Hematopoietic multipotent progenitor cell treated with erythropoietin and hydrocortisone succinate and interleukin-3 and kit ligand, for 8 days (in vitro differentiated cells): ENCODE results near the gene MAP6.

ENCODE experiments used
- DNase-seq: peaks from one replicate; pipeline ENCODE4 v3.0.0-alpha.2; 2015

The MAP6 gene

DNA sequence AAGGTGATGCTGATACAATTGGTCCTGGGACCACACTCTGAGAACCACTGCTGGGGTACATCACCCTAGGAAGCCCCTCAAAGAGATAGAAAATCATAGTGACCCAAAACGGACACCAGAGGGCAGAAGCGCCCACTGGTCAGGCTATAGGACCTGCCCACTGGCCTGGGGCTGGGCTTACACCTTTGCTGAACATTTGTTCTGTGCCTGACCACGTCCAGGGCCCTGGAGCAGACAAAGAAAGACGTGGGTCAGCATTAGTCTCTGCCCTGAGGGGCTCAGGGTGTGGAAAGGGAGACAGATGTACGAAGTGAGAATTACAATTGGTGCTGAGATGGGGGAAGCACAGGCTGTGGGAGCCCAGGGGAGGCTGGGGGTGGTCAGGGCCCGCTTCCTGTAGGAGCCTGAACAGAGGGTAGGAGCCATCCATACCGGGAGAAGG lies 121.2 kb downstream of the MAP6 start:
- DNase-seq: peak; percentile 77

DNA sequence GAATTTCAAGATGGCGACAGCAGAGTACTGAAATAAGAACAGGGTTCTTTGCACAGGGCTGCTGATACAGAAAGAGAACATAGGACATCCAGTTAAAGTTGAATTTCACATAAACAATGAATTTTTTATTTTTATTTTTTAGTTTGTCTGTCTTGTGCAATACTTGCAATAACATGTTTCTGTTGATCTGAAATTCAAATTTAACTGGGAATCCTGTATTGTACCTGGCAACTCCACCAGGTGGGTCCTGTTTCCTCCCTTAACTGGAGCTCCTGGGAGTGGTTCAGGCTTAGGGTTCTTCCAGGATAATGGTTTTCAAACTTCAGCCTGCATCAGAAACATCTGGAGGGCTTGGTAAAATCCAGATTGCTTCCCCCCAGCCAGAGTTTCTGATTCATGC lies 121.7 kb downstream of the MAP6 start:
- no peak for DNase-seq

DNA sequence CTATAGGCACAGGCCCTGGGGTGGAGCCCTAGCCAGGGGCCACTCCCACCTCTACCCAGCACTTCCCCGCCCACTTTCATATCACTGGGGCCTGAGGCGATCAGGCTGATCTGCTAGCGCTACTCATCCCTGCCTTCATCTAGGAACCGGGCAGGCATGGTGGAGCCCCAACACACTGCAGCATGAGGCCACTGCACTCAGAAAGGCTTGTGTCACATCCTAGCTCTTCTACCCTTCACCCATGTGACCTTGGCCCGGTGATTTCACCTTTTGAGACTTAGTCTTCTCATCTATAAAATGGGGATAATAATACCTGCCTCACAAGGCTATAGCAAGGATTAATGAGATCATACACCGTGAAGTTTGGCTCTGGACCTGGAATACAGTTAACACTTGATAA lies 125.0 kb downstream of the MAP6 start:
- peak; percentile 92 for DNase-seq

DNA sequence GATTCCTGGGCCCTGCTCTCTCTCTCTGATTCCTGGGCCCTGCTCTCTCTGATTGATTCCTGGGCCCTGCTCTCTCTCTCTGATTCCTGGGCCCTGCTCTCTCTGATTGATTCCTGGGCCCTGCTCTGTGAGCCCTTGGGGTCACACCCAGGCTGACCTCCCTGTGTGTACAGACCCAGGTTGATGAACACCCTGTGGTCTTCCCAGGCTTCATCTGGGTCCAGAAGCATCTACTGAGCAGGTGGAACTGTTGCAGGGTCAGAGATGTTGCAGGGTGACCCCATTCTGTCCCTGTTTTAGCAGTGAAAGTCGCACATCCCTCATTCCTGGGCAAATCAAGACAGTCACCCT lies 126.8 kb downstream of the MAP6 start:
- DNase-seq: no peak

DNA sequence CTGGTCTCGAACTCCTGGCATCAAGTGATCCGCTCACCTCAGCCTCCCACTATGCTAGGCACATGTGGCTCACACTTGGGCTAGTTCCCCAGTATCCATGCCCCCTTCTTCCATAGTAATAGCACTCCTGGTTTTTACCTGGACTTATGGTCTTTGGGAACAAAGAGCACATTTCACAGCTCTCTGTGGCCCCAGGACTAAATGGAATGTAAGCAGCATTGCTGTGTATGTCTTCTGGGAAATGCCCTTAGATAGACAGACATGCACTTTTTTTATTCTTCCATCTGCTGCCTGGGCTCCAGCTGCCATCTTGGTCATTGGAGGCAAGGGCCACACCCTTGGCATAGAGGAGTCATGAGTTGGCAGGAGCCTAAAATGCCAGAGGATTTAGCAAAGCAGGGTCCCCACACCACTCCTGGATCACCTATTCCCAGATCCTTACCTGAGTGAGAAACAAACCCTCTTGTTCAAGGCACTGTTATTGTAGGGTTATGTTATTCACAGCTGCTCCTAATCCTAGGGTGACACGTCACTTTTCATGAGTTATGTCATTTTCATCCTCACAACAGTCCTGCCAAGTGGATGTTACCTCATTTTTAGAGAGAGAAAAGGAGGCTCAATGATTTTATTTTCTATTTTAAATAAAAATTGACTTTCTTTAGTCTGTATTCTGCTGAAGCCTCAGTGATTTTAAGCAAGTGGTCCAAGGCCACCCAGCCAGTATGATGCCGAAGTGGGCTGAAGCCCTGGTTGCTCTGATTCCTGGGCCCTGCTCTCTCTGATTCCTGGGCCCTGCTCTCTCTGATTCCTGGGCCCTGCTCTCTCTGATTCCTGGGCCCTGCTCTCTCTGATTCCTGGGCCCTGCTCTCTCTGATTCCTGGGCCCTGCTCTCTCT lies 127.4 kb downstream of the MAP6 start:
- DNase-seq: no peak

DNA sequence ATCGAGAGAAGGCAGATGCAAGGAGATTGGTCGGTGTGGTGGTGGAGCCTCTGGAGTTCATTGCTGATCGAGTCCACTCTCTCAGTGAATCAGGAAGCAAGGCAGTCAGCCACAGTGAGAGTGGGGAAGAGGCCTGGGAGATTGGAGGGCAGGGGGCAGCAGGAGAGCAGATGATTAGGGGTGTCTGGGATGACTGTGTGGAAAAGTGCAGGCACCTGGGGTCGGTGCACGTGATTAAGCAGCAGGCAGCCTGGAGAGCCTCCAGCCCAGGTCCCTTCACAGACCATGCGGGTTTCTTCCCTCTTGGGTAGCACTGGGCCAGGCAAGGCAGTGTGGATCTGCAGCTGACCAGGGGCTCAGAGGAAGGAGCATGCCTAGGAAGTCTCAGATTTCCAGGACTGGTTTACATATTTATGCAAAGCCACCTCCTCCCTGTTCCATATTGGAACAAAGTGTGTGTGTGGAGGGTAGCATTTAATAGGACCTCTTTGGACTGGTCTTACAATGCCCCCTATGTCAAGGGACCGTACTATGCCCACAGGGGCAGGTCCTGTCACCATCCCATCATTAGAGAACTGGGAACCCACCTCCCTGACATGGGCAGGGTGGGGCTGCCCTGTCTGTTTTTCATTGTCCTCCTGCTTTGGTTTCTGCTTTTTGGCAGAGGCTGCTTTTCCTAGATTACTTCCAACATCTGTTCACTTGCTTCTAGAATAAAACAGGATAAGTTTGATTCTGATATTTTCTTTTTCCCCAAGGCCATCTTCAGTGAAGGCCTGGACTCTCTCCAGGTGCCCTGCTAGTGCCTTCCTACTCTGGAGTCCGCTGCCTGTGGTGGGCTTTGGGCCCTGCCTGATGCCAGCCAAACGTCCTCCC lies 129.1 kb downstream of the MAP6 start:
- DNase-seq: no peak

DNA sequence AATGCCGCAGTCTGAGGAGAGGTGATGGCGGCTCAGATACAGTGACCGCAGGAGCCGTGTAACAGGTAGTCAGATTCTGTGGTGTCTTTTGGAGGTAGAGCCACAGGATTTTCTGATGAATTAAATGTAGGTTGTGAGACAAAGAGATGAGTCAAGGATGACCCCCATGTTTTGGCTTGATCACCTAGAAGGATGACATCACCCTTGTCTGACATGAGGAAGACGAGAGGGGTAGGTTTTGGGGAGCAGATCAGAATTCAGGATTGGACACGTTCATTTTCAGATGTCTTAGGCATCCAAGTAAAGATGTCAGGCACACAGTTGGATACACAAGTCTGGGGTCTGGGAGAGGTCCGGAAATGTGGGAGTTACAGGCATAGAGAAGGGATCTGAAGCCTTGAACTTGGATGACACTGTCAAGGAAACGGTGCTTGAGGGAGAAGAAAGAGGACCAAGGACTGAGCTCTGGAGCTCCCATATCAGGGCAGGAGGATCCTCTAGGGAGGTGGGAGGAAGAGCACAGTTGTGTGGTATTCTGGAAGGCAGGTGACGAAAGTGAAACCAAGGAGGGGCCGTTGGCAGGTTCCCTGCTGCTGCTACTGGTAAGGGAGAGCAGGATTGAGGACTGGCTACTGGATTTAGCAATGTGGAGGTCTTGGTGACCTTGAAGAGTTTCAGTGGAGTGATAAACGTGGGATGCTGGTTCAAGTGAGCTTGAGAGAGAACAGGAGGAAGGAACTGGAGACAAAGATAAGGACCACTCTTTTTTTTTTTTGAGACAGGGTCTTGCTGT lies 130.5 kb downstream of the MAP6 start:
- no peak for DNase-seq

DNA sequence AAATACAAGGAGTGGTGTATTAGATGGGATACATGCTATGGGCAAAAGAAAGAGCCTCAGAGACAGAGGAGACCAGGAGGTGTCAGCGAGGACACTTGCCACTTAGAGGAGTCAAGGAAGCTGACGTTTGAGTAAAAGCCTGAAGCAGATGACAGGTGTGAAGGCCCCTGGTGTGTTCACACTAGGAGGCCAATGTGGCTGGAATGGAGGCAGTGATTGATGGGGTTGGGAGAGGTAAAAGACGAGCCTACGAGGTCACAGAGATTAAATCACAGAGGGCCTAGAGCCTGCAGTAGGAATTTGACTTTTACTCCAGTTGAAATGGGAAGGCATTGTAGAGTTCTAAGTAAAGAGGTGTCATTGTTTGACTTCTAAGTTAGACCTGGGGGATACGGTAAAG lies 131.1 kb downstream of the MAP6 start:
- DNase-seq: no peak
